Neuronal stem cell (in vitro differentiated cells): Measurements from ENCODE around the gene CMKLR1.

Experiments
- DNase-seq: peaks from one replicate; pipeline ENCODE4 v3.0.0-alpha.2; 2013; ENCODE audit warnings: low spot score
- H2AFZ ChIP-seq: one replicate; pipeline ENCODE4 v1.6.1; 2013; ENCODE audit warnings: mild to moderate bottlenecking, low read length, inconsistent platforms
- H2AK5ac ChIP-seq: 2 replicates; pipeline ENCODE4 v1.6.1; 2013; ENCODE audit warnings: low read depth, mild to moderate bottlenecking, inconsistent platforms, low read length, moderate library complexity, mixed read lengths
- H2BK120ac ChIP-seq: 2 replicates; pipeline ENCODE4 v1.6.1; 2013; ENCODE audit warnings: low read depth, mild to moderate bottlenecking, inconsistent platforms, low read length, moderate library complexity, mixed read lengths
- H2BK12ac ChIP-seq: one replicate; pipeline ENCODE4 v1.6.1; 2013; ENCODE audit warnings: low read length, inconsistent platforms
- H2BK15ac ChIP-seq: 2 replicates; pipeline ENCODE4 v1.6.1; 2013; ENCODE audit warnings: mild to moderate bottlenecking, low read length, inconsistent platforms, mixed read lengths
- H2BK5ac ChIP-seq: one replicate; pipeline ENCODE4 v1.6.1; 2013; ENCODE audit warnings: inconsistent platforms, mild to moderate bottlenecking, low read length, moderate library complexity
- H3K14ac ChIP-seq: one replicate; pipeline ENCODE4 v1.6.1; 2013; ENCODE audit warnings: low read length, inconsistent platforms
- H3K18ac ChIP-seq: 2 replicates; pipeline ENCODE4 v1.6.1; 2013; ENCODE audit warnings: low read length, inconsistent platforms
- H3K23ac ChIP-seq: 2 replicates; pipeline ENCODE4 v1.6.1; 2013; ENCODE audit warnings: low read depth, mild to moderate bottlenecking, mixed read lengths, low read length, inconsistent platforms; ENCODE audit not compliant: poor library complexity
- H3K27ac ChIP-seq: replicated peaks from 3 replicates; pipeline ENCODE4 v1.5.1; 2013; ENCODE audit warnings: low read length, inconsistent platforms
- H3K27me3 ChIP-seq, 3 experiments: 2 replicates each; pipeline ENCODE4 v1.6.1; 2013; ENCODE audit warnings: low read length in 3 of 3, mild to moderate bottlenecking in 2 of 3, inconsistent platforms in 1 of 3, low read depth in 1 of 3, mixed read lengths in 1 of 3, moderate library complexity in 1 of 3; ENCODE audit not compliant: control insufficient read depth in 3 of 3, insufficient read depth in 3 of 3
- H3K36me3 ChIP-seq, 2 donors: replicated peaks in 1 of 2; 2 replicates each; pipeline ENCODE4 v1.6.1; 2013; ENCODE audit warnings: low read length in 2 of 2; ENCODE audit not compliant: control insufficient read depth in 2 of 2, insufficient read depth in 2 of 2
- H3K4ac ChIP-seq: 2 replicates; pipeline ENCODE4 v1.6.1; 2013; ENCODE audit warnings: inconsistent platforms, mild to moderate bottlenecking, low read length, moderate library complexity
- H3K4me1 ChIP-seq, 2 donors: 1 replicate in 1 of 2; 2 replicates in 1 of 2; pipeline ENCODE4 v1.6.1; 2013; ENCODE audit warnings: low read length in 2 of 2, low read depth in 1 of 2; ENCODE audit not compliant: control insufficient read depth in 2 of 2, insufficient read depth in 1 of 2
- H3K4me2 ChIP-seq: one replicate; pipeline ENCODE4 v1.6.1; 2013; ENCODE audit warnings: mild to moderate bottlenecking, low read length, inconsistent platforms; ENCODE audit not compliant: insufficient read depth, poor library complexity, severe bottlenecking
- H3K4me3 ChIP-seq, 2 donors: 2 replicates each; pipeline ENCODE4 v1.5.1; 2013; ENCODE audit warnings: low read length in 2 of 2, mild to moderate bottlenecking in 2 of 2, inconsistent platforms in 1 of 2, moderate library complexity in 1 of 2
- H3K79me1 ChIP-seq: one replicate; pipeline ENCODE4 v1.6.1; 2013; ENCODE audit warnings: low read depth, mild to moderate bottlenecking, inconsistent platforms, low read length, moderate library complexity
- H3K9ac ChIP-seq: one replicate; pipeline ENCODE4 v1.6.1; 2013; ENCODE audit warnings: mild to moderate bottlenecking, low read depth, low read length, inconsistent platforms; ENCODE audit not compliant: poor library complexity
- H3K9me3 ChIP-seq, 2 donors: replicated peaks in 1 of 2; 2 replicates each; pipeline versions ENCODE3 to v1.6.1; 2013; ENCODE audit warnings: low read length in 2 of 2, mild to moderate bottlenecking in 2 of 2, inconsistent platforms in 1 of 2, low read depth in 1 of 2, mixed read lengths in 1 of 2, moderate library complexity in 1 of 2; ENCODE audit not compliant: control insufficient read depth in 2 of 2, insufficient read depth in 1 of 2
- H4K8ac ChIP-seq: one replicate; pipeline ENCODE4 v1.6.1; 2013; ENCODE audit warnings: low read depth, mild to moderate bottlenecking, inconsistent platforms, low read length, moderate library complexity
- H4K91ac ChIP-seq: one replicate; pipeline ENCODE4 v1.6.1; 2013; ENCODE audit warnings: low read length, low read depth, mild to moderate bottlenecking, inconsistent platforms; ENCODE audit not compliant: poor library complexity
- WGBS, 2 donors: extraction: QIAGEN DNeasy Blood & Tissue Kit; methylation state at CpG; one replicate each; pipeline ENCODE4 v1.1.7; 2013; ENCODE audit warnings: missing lambda C conversion rate in 2 of 2, mixed read lengths in 1 of 2; ENCODE audit not compliant: insufficient read length in 2 of 2, insufficient replicate concordance in 1 of 2; ENCODE audit errors: extremely low coverage in 2 of 2; 5-methylcytosine and 5-hydroxymethylcytosine counted together

CMKLR1 gene

DNA sequence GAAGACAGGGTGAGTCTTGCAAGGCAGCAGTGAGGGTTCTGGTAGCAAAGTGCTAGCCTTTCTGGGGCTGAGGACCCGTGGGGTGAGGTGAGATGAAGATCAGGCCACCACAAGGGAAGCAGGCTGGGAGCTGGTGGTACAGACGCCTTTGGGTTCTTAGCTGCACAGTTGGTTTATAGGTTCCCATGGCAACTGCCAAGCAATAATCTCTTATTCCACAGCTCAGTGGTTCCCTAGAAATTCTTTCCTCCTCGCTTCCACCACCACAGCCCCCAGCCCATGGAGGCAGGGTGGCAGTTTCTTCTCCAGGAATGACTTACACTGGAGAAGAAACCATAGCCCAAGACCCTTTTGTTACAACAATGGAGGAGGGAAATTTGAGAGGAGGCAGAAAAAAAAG lies 82.1 kb downstream of the CMKLR1 start:
- DNase-seq: no peak
- Histone ChIP-seq H3K27ac (no peak overlapping the region), H3K4ac (no peak overlapping the region), H3K27me3 (no peaks in the 10 kb centered on the region), H2BK12ac (no peak overlapping the region), H3K79me1 (no peaks in the 10 kb centered on the region), H2BK5ac (no peak overlapping the region), H3K4me3 (no peak overlapping the region), H3K4me1 (peaks cover 15 to 45% of the 10 kb centered on the region in 2 donors), H4K91ac (no peak overlapping the region), H3K9me3 (peaks cover 5 to 17% of the 10 kb centered on the region in 2 donors), H2AK5ac (no peak overlapping the region), H2BK15ac (no peak overlapping the region), H4K8ac (no peak overlapping the region), H3K9ac (no peak overlapping the region), H3K18ac (no peak overlapping the region), H3K14ac (no peak overlapping the region), H2AFZ (no peak overlapping the region), H3K23ac (no peak overlapping the region), H3K4me2 (no peak overlapping the region), H3K36me3 (no peaks in the 10 kb centered on the region), H2BK120ac (no peak overlapping the region)
- no CpG with 5 or more reads among the region's 3 CpGs for WGBS, 2 donors

DNA sequence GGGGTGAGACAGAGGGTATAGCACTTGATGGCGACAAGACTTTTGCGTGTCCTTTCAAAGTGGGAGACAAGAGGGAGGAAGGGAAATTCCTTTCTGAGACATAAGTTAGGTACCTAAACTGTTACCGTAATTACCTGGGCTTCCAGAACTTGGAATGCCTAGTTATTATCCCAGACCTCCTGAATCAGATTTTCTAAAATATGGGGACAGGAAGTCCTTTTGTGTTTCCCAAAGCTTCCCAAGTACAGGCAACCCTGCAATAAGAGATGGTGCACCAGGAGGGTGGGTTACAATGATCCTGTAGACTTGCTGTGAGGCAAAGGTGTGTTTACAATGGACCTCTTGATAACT lies 83.9 kb downstream of the CMKLR1 start:
- Histone ChIP-seq H3K27me3 (no peaks in the 10 kb centered on the region), H3K4me1 (peaks cover 15 to 45% of the 10 kb centered on the region in 2 donors), H2AFZ (no peak overlapping the region), H3K9ac (no peak overlapping the region), H3K14ac (no peak overlapping the region), H3K4ac (no peak overlapping the region), H4K8ac (no peak overlapping the region), H3K18ac (no peak overlapping the region), H3K36me3 (no peaks in the 10 kb centered on the region), H3K9me3 (peaks cover 2 to 4% of the 10 kb centered on the region in 2 donors), H2BK5ac (no peak overlapping the region), H2BK12ac (no peak overlapping the region), H2BK15ac (no peak overlapping the region), H3K4me3 (no peak overlapping the region), H2BK120ac (no peak overlapping the region), H3K4me2 (no peak overlapping the region), H3K23ac (no peak overlapping the region), H4K91ac (no peak overlapping the region), H2AK5ac (no peak overlapping the region), H3K27ac (no peak overlapping the region), H3K79me1 (no peaks in the 10 kb centered on the region)
- DNase-seq: no peak
- WGBS, 2 donors: no CpG with 5 or more reads among the region's 3 CpGs

DNA sequence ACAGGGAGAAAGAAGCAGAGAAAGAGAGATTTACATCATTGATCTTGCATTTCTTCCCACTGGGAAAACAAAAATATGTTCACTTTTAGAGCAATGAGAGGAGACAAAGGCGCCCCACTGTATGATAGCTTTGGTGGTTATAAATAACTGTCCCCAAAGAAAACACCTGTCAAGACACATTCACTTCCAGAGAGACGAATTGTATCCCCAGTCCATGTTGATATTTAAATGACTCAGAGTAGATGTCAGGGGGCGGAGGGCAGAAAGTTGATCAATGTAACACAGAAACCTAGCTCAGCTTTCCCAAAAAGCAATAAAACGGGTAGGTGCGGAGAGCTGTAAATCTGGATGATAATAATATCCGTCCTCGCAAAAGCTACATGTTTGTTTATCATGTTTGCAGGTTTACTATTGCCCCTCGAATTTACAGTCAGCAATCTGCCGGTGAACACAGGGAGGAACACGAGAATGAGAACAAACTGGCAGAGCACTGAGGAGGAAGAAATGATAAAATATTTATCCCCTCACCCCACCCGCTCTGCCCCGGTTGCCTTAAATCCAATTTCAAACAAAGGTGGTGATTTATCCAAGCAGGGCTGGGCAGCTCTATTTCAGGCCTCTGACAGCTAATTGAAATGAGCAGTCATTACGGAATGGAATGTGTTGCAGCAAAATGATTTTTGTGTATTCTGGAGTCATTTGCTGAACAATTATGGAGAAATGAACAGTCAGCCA lies 84.4 kb downstream of the CMKLR1 start:
- Histone ChIP-seq H2BK15ac (no peak overlapping the region), H3K4me1 (peaks cover 15 to 45% of the 10 kb centered on the region in 2 donors), H3K9me3 (no peaks in the 10 kb centered on the region), H3K4me2 (no peak overlapping the region), H2AFZ (peak overlapping the region; percentile 10), H3K4me3 (no peak overlapping the region), H4K8ac (no peak overlapping the region), H4K91ac (no peak overlapping the region), H3K79me1 (no peaks in the 10 kb centered on the region), H2AK5ac (no peak overlapping the region), H3K4ac (no peak overlapping the region), H3K23ac (no peak overlapping the region), H3K27ac (no peak overlapping the region), H2BK12ac (no peak overlapping the region), H3K18ac (no peak overlapping the region), H2BK5ac (no peak overlapping the region), H3K36me3 (no peaks in the 10 kb centered on the region), H3K14ac (no peak overlapping the region), H3K27me3 (no peaks in the 10 kb centered on the region), H2BK120ac (no peak overlapping the region), H3K9ac (no peak overlapping the region)
- DNase-seq: no peak
- no CpG with 5 or more reads among the region's 13 CpGs for WGBS, 2 donors

DNA sequence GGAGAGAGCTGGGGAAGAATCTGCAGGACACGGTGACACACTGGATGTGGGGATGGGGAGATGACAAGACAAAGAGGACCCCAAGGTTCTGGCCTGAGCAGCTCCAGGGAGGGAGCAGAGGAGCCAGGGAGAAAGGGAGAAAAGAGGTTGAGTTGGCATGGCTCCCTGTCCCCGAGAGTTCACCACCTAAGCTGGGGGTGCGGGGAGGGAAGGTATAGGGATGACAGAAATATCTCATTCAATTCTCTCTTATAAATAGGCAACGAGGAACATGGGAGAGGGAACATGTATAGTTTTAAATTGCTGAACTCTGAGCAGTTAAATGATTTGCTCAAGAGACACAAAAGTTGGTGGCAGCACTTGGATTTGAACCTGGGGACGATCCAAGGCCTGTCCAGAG lies 85.1 kb downstream of the CMKLR1 start:
- Histone ChIP-seq H3K79me1 (no peaks in the 10 kb centered on the region), H3K9me3 (no peaks in the 10 kb centered on the region), H2AFZ (peak overlapping the region; percentile 10), H3K4me1 (peaks cover 15 to 45% of the 10 kb centered on the region in 2 donors), H3K4ac (no peak overlapping the region), H2BK5ac (no peak overlapping the region), H3K27ac (no peak overlapping the region), H3K14ac (no peak overlapping the region), H3K23ac (no peak overlapping the region), H3K4me3 (no peak overlapping the region), H2AK5ac (no peak overlapping the region), H3K4me2 (no peak overlapping the region), H4K91ac (no peak overlapping the region), H2BK12ac (no peak overlapping the region), H2BK120ac (no peak overlapping the region), H3K18ac (no peak overlapping the region), H3K36me3 (no peaks in the 10 kb centered on the region), H3K27me3 (no peaks in the 10 kb centered on the region), H4K8ac (no peak overlapping the region), H2BK15ac (no peak overlapping the region), H3K9ac (no peak overlapping the region)
- no CpG with 5 or more reads among the region's 5 CpGs for WGBS, 2 donors
- DNase-seq: no peak
